ENCODE data around the gene UCP3.

DNA sequence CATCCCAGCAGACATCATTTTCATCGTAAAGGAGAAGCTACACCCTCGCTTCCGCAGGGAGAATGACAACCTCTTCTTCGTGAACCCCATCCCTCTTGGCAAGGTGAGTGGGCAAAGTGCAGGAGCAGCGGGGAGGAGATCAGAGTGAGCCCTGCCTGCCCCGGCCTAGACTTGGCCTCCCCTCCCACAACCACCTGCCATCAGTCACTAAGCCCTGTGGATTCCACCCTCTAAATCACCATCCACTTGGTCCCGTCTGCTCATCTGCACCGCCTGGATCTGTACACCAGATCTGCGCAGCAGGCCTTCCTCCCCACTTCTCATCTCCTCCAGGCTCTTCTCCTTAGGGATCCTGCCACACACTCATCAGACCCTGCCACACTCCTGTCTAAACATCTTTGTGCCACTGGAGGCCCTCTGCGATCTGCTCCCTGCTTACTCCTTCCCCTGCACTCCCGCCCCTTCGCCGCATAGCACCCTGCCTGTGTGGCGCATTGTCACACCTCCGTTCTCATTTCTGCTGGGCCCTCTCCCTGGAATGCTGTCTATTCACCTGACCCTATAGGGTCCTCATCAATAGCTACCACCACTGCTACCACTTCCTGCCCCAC is 40.4 kb downstream of the UCP3 start:
- TF ChIP-seq POLR2AphosphoS5 (IDR thresholded peaks at IDR 0.05) (no peak), CTCF (IDR thresholded peaks at IDR 0.05) (no peak)
